Measurements from ENCODE around the gene SULT6B1. TPM values are rescaled to one million over a fixed set of nuclear protein-coding genes. Genes with fewer than 3 reads are reported as not detected.

The SULT6B1 gene
- total and polyA plus RNA-seq, 2 donors from 2014 or later: not detected

DNA sequence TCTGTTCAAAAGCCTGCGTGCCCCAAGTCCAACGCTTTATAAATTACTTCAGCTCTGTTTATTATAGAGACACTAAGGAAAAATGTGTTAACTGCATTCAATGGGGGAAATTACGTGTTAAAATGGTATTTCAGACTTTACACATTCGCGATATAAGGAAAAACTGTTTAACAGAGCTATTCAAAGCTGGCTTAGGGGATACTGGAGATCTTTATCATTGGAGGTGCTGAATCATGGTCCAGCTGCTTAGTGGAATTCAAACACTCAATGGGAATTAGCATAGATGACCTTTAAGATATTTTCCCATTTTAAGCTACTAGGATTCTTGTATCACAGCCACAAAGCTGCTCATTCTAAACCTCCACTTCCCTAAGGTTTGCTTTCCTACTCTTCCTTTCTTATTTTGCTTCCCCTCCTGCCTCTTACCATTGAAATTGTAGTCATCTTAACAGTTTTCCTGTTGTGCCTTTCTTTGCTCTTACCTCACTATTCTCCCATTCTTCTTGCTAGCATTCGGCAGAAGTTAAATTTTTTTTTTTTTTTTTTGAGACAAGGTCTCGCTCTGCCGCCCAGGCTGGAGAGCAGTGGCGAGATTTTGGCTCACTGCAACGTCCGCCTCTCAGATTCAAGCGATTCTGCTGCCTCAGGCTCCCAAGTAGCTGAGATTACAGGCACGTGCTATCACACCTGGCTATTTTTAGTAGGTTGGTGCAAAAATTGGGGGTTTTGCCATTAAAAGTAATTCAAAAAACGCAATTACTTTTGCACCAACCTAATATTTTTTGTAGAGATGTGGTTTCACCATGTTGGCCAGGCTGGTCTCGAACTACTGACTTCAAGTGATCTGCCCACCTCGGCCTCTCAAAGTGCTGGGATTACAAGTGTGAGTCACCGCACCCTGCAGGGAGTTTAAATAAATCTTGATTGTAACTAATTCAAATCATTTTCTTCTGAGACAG lies 6.5 kb downstream of the SULT6B1 start:
- no peaks in the 10 kb centered on the region for H3K36me3 ChIP-seq (ENCODE audit: control insufficient read depth in 2 of 3, insufficient read depth in 3 of 3, low read length in 3 of 3)
- FAIRE-seq (no peak), DNase-seq (peak in 2 of 5 donors; percentile 19 to 34)
- no peaks in the 10 kb centered on the region for H3K4me1 ChIP-seq (ENCODE audit: control insufficient read depth in 2 of 3, insufficient read depth in 2 of 3, low read depth in 1 of 3, low read length in 3 of 3)
- H3K27ac ChIP-seq (ENCODE audit: low read depth in 2 of 2, low read length in 2 of 2): no peak overlapping the region
- no peaks in the 10 kb centered on the region for H3K9me3 ChIP-seq (ENCODE audit: control insufficient read depth in 2 of 3, insufficient read depth in 1 of 3, low read length in 3 of 3)
- no peaks in the 10 kb centered on the region for H3K27me3 ChIP-seq (ENCODE audit: control insufficient read depth, insufficient read depth, low read length)
- H3K4me3 ChIP-seq (ENCODE audit: low read length in 3 of 3): no peak overlapping the region
- intact Hi-C loops (cut with DNase I): no loop called here
- TF ChIP-seq, protein P1, sequence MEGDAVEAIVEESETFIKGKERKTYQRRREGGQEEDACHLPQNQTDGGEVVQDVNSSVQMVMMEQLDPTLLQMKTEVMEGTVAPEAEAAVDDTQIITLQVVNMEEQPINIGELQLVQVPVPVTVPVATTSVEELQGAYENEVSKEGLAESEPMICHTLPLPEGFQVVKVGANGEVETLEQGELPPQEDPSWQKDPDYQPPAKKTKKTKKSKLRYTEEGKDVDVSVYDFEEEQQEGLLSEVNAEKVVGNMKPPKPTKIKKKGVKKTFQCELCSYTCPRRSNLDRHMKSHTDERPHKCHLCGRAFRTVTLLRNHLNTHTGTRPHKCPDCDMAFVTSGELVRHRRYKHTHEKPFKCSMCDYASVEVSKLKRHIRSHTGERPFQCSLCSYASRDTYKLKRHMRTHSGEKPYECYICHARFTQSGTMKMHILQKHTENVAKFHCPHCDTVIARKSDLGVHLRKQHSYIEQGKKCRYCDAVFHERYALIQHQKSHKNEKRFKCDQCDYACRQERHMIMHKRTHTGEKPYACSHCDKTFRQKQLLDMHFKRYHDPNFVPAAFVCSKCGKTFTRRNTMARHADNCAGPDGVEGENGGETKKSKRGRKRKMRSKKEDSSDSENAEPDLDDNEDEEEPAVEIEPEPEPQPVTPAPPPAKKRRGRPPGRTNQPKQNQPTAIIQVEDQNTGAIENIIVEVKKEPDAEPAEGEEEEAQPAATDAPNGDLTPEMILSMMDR (IDR thresholded peaks at IDR 0.05; ENCODE audit: borderline replicate concordance, extremely low read depth, insufficient read depth): no peak
- no peak overlapping the region for H3K9ac ChIP-seq (ENCODE audit: low read length in 3 of 3)

DNA sequence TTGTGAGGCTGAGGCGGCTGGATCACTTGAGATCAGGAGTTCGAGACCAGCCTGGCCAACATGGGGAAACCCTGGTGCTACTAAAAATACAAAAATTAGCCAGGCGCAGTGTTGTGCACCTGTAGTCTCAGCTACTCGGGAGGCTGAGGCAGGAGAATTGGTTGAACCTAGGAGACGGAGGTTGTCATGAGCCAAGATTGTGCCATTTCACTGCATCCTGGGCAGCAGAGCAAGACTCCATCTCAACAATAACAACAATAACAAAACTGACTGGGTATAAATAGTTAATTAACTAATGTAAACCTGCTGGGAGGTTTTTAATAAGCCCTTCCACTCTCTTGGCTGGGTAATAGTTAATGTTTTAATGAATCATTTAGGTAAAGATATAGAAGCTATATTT lies 7.8 kb downstream of the SULT6B1 start:
- intact Hi-C loops (cut with DNase I): no loop called here
- no peak for FAIRE-seq
- Histone ChIP-seq H3K4me1 (ENCODE audit: control insufficient read depth in 2 of 3, insufficient read depth in 2 of 3, low read depth in 1 of 3, low read length in 3 of 3) (no peaks in the 10 kb centered on the region), H3K27ac (ENCODE audit: low read depth in 2 of 2, low read length in 2 of 2) (no peak overlapping the region), H3K36me3 (ENCODE audit: control insufficient read depth in 2 of 3, insufficient read depth in 3 of 3, low read length in 3 of 3) (no peaks in the 10 kb centered on the region), H3K9me3 (ENCODE audit: control insufficient read depth in 2 of 3, insufficient read depth in 1 of 3, low read length in 3 of 3) (no peaks in the 10 kb centered on the region), H3K27me3 (ENCODE audit: control insufficient read depth, insufficient read depth, low read length) (no peaks in the 10 kb centered on the region), H3K4me3 (ENCODE audit: low read length in 3 of 3) (no peak overlapping the region), H3K9ac (ENCODE audit: low read length in 3 of 3) (no peak overlapping the region)
- no peak for DNase-seq
- TF ChIP-seq, protein P1 (IDR thresholded peaks at IDR 0.05; ENCODE audit: borderline replicate concordance, extremely low read depth, insufficient read depth): no peak

DNA sequence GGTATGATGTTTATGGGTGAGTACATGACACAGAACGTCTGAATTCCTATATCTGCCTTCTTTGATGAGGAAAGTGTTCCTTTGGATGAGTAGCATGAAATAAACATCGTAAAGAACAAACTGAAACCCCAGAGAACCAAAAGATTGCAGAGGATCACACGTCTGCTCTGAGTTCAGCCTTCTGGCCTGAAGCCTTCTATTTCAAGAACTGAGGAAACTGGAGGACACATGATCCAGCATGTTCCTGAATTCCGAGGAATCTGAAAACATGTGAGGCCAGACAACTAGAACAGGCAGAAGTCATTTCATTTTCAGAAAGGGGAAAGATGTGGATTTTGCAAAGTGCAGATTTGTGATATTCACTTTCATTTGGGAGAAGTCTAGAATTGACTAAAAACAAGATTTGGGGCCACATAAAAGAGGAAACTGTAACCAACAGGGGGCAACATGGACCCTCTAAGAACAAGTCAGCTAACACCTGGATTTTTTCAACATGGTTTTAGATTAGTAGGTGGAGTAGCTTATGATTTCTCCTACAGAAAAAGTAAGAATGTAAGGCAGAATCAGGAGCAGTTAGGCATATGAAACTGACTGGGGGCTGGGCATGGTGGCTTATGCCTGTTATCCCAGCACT lies 8.3 kb downstream of the SULT6B1 start:
- Histone ChIP-seq H3K4me1 (ENCODE audit: control insufficient read depth in 2 of 3, insufficient read depth in 2 of 3, low read depth in 1 of 3, low read length in 3 of 3) (no peaks in the 10 kb centered on the region), H3K36me3 (ENCODE audit: control insufficient read depth in 2 of 3, insufficient read depth in 3 of 3, low read length in 3 of 3) (no peaks in the 10 kb centered on the region), H3K9ac (ENCODE audit: low read length in 3 of 3) (no peak overlapping the region), H3K27ac (ENCODE audit: low read depth in 2 of 2, low read length in 2 of 2) (no peak overlapping the region), H3K9me3 (ENCODE audit: control insufficient read depth in 2 of 3, insufficient read depth in 1 of 3, low read length in 3 of 3) (no peaks in the 10 kb centered on the region), H3K27me3 (ENCODE audit: control insufficient read depth, insufficient read depth, low read length) (no peaks in the 10 kb centered on the region), H3K4me3 (ENCODE audit: low read length in 3 of 3) (no peak overlapping the region)
- TF ChIP-seq, protein P1 (IDR thresholded peaks at IDR 0.05; ENCODE audit: borderline replicate concordance, extremely low read depth, insufficient read depth): no peak
- no peak for DNase-seq
- intact Hi-C loops (cut with DNase I): no loop called here
- FAIRE-seq: no peak
